ENCODE measurements around the gene KIAA1755. TPM values are rescaled to one million over a fixed set of nuclear protein-coding genes. Genes with fewer than 3 reads are reported as not detected.

KIAA1755 gene
- total and polyA plus RNA-seq, 9 of the 15 experiments (the other 6 are each of a cell fraction or from before 2014, with no cell fraction given), result not detected

GRCh38 chr20:38306379-38306778, 45.8 kb upstream of the KIAA1755 start (continued):
- no peak for TF ChIP-seq NKRF (IDR thresholded peaks at IDR 0.05; ENCODE audit: borderline replicate concordance)
- no peak for TF ChIP-seq ZNF507 (tag; conservative IDR thresholded peaks at IDR 0.05)

GRCh38 chr20:38305541-38305940, 45.0 kb upstream of the KIAA1755 start:
- CTCF ChIA-PET (ENCODE audit: low intra/inter-chr PET ratio), result no interaction called here
- intact Hi-C loops (cut with micrococcal nuclease), result no loop called here
- Histone ChIP-seq H3K27ac (ENCODE audit: extremely low read depth, low read depth, low read length) (no peak overlapping the region), H4K20me1 (replicated peaks; ENCODE audit: control insufficient read depth, insufficient read depth, low read length) (no peaks in the 10 kb centered on the region), H3K4me3 (no peak overlapping the region), H3K9me3 (replicated peaks; ENCODE audit: control insufficient read depth, insufficient read depth, low read depth, low read length) (0 out of 2 replicates have a peak, but pooled peaks cover 6% of the 10 kb centered on the region), H3K36me3 (ENCODE audit: control insufficient read depth, insufficient read depth, low read length) (no peaks in the 10 kb centered on the region), H3K9ac (ENCODE audit: insufficient read depth in 1 of 2, low read depth in 2 of 2, low read length in 2 of 2) (no peak overlapping the region), H3K27me3 (ENCODE audit: control insufficient read depth in 2 of 2, insufficient read depth in 2 of 2, low read length in 2 of 2) (peaks cover 17 to 34% of the 10 kb centered on the region in 2 experiments; a peak in 4 of 5 replicates), H2AFZ (ENCODE audit: low read depth, low read length) (no peak overlapping the region), H3K9me1 (ENCODE audit: control insufficient read depth, insufficient read depth, low read length) (no peaks in the 10 kb centered on the region), H3K4me1 (replicated peaks in 1 of 2; ENCODE audit: control insufficient read depth in 2 of 2, insufficient read depth in 2 of 2, low read length in 2 of 2) (peaks cover 0 to 6% of the 10 kb centered on the region in 2 experiments; a peak in 1 of 5 replicates), H3K79me2 (ENCODE audit: control insufficient read depth, insufficient read depth, low read length) (no peaks in the 10 kb centered on the region), H3K4me2 (ENCODE audit: insufficient read depth, low read length) (no peak overlapping the region)
- POLR2A ChIA-PET, result interaction anchor here (0.7 to 0.8 kb wide), 2 partner anchors 216 to 249 kb away, joined by 3 to 4 read pairs; no protein-coding TSS in a partner anchor
- FAIRE-seq (no peak), ATAC-seq (no peak), DNase-seq (ENCODE audit: extremely low read depth in 1 of 4, low spot score in 3 of 4) (no peak)
- TF ChIP-seq NFE2L1 (tag; IDR thresholded peaks at IDR 0.05; ENCODE audit: borderline replicate concordance, low read depth), result no peak
- TF ChIP-seq RBM25 (IDR thresholded peaks at IDR 0.05; ENCODE audit: low read depth, low read length, severe bottlenecking), result peak; percentile 58
- WGBS (ENCODE audit: insufficient coverage, low coverage, missing lambda C conversion rate), result 0% methylated on average over 4 of the region's 4 CpGs
- no TSS peak for BruUV-seq (replicated peaks)
- in situ Hi-C loops (cut with MboI), result no loop called here

Data from K562 (cell line).